GM06990 (cell line): ENCODE measurements around the gene NFKBIB.

Experiments used
- DNase-seq: peaks from one replicate; pipeline ENCODE4 v3.0.0-alpha.2; 2011; ENCODE audit not compliant: insufficient read length; ENCODE audit errors: extremely low read depth
- H3K27me3 ChIP-seq: replicated peaks from 2 replicates; pipeline ENCODE4 v1.6.0; 2011; ENCODE audit warnings: low read length; ENCODE audit not compliant: control insufficient read depth, insufficient read depth
- H3K36me3 ChIP-seq: 2 replicates; pipeline ENCODE4 v1.5.1; 2011; ENCODE audit warnings: low read length; ENCODE audit not compliant: control insufficient read depth, insufficient read depth
- H3K4me3 ChIP-seq: replicated peaks from 2 replicates; pipeline ENCODE4 v1.5.1; 2011; ENCODE audit warnings: low read depth, mild to moderate bottlenecking, control low read depth, low read length
- TF ChIP-seq, protein P1 (sequence below): IDR thresholded peaks from 2 replicates; pipeline ENCODE4 v1.5.1; 2011; ENCODE audit warnings: low read length, control low read depth, mild to moderate bottlenecking, inconsistent platforms; ENCODE audit not compliant: insufficient read depth, poor library complexity, severe bottlenecking

The NFKBIB gene

GRCh38 chr19:38920602-38921419, 21.0 kb downstream of the NFKBIB start:
- Histone ChIP-seq H3K4me3 (no peak overlapping the region), H3K36me3 (peaks cover 13% of the 10 kb centered on the region), H3K27me3 (no peaks in the 10 kb centered on the region)
- TF ChIP-seq, protein P1, sequence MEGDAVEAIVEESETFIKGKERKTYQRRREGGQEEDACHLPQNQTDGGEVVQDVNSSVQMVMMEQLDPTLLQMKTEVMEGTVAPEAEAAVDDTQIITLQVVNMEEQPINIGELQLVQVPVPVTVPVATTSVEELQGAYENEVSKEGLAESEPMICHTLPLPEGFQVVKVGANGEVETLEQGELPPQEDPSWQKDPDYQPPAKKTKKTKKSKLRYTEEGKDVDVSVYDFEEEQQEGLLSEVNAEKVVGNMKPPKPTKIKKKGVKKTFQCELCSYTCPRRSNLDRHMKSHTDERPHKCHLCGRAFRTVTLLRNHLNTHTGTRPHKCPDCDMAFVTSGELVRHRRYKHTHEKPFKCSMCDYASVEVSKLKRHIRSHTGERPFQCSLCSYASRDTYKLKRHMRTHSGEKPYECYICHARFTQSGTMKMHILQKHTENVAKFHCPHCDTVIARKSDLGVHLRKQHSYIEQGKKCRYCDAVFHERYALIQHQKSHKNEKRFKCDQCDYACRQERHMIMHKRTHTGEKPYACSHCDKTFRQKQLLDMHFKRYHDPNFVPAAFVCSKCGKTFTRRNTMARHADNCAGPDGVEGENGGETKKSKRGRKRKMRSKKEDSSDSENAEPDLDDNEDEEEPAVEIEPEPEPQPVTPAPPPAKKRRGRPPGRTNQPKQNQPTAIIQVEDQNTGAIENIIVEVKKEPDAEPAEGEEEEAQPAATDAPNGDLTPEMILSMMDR = no peak
- no peak for DNase-seq

- peaks cover 13% of the 10 kb centered on the region for H3K36me3 ChIP-seq
Observed at GRCh38 chr19:38921420-38922274, 21.9 kb downstream of the NFKBIB start.

GRCh38 chr19:38922482-38922881, 22.7 kb downstream of the NFKBIB start:
- no peak for DNase-seq
- TF ChIP-seq, protein P1 = no peak
- no peak overlapping the region for H3K4me3 ChIP-seq
- no peaks in the 10 kb centered on the region for H3K27me3 ChIP-seq
- peaks cover 13% of the 10 kb centered on the region for H3K36me3 ChIP-seq

More at GRCh38 chr19:38921420-38922274, 21.9 kb downstream of the NFKBIB start:
- DNase-seq = no peak
- Histone ChIP-seq H3K4me3 (no peak overlapping the region), H3K27me3 (no peaks in the 10 kb centered on the region)
- TF ChIP-seq, protein P1 = no peak

DNA sequence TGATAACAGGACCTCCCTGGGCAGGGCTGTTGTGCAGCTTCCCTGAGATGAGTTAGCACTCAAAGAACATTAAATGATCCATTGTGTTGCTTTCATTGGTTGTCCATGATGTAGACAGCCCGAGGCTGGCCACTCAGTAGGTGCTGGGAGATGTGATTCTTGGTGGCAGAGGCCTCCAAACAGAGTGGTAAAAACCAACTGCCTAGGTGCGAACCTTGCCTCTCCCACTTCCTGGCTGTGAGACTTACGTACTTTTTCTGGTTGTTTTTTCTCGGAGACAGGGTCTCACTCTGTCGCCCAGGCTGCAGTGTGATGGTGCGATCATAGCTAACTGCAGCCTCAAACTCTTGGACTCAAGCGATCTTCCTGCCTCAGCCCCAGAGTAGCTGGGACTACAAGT, 24.6 kb downstream of the NFKBIB start:
- TF ChIP-seq, protein P1 = no peak
- no peaks in the 10 kb centered on the region for H3K27me3 ChIP-seq
- DNase-seq = no peak
- no peak overlapping the region for H3K4me3 ChIP-seq
- peaks cover 13% of the 10 kb centered on the region for H3K36me3 ChIP-seq

DNA sequence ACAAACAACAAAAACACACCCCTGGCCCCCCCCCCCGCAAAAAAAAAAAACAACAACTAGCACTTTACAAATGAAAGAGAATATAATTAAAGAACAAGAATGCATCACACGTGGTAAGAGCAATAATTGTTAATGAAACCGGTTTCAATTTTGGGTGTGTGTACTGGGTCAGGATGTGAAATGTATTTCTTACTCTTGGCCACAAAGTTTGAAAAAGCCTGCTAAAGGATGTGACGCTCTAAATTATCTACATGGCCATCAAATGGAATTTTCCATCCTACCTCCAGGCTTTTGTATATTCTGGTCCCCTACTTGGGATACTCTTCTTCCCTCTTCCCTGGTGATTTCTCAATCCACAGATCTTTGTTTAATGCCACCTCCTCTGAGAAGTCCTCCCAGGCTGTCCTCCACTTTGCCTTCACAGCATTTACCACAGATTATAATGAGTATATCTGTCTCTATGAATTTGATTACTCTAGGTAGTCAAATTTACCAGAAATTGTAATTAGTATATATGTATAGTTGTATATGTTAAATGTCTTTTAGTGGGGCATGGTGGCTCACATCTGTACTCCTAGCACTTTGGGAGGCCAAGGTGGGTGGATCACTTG, 28.7 kb downstream of the NFKBIB start:
- no peak for DNase-seq
- Histone ChIP-seq H3K4me3 (no peak overlapping the region), H3K36me3 (peaks cover 12% of the 10 kb centered on the region), H3K27me3 (no peaks in the 10 kb centered on the region)
- TF ChIP-seq, protein P1 = no peak
